GM21390 (cell line): ENCODE results near the gene SNAI1.
"Not testable (repeated sequence)": the region's sequence is repeated elsewhere in the genome, so short reads cannot be mapped to it uniquely, and the experiment has no call there.

Source experiments
- ATAC-seq: cut with Tn5 transposase; IDR thresholded peaks from one replicate; pipeline ENCODE4 v1.9.1; 2021; ENCODE audit not compliant: unreplicated experiment

SNAI1 gene

GRCh38 chr20:49961413-49961812, 21.4 kb upstream of the SNAI1 start:
- no peak for ATAC-seq

- no peak for ATAC-seq
Observed at GRCh38 chr20:49964964-49965780, 17.6 kb upstream of the SNAI1 start.

GRCh38 chr20:49965781-49966305, 16.9 kb upstream of the SNAI1 start:
- ATAC-seq = no peak

- no peak for ATAC-seq
Observed at GRCh38 chr20:49966861-49967260, 15.9 kb upstream of the SNAI1 start.

- no peak for ATAC-seq
Observed at GRCh38 chr20:49969234-49969633, 13.5 kb upstream of the SNAI1 start.

GRCh38 chr20:49969946-49970345, 12.8 kb upstream of the SNAI1 start:
- ATAC-seq = no peak

GRCh38 chr20:49970498-49970897, 12.3 kb upstream of the SNAI1 start:
- ATAC-seq = no peak

- no peak for ATAC-seq
Observed at GRCh38 chr20:49973981-49974380, 8.8 kb upstream of the SNAI1 start.

GRCh38 chr20:49976542-49976941, 6.2 kb upstream of the SNAI1 start:
- no peak for ATAC-seq

GRCh38 chr20:49977740-49978139, 5.0 kb upstream of the SNAI1 start:
- ATAC-seq = not testable (repeated sequence)

GRCh38 chr20:49978685-49979029, 4.1 kb upstream of the SNAI1 start:
- ATAC-seq = no peak

GRCh38 chr20:49979030-49979832, 3.5 kb upstream of the SNAI1 start:
- no peak for ATAC-seq

GRCh38 chr20:49980140-49981008, 2.4 kb upstream of the SNAI1 start:
- ATAC-seq = no peak

- ATAC-seq = no peak
Observed at GRCh38 chr20:49981218-49982071, 1.3 kb upstream of the SNAI1 start.

GRCh38 chr20:49982072-49982345, 771 bp upstream of the SNAI1 start:
- no peak for ATAC-seq

- no peak for ATAC-seq
Observed at GRCh38 chr20:49983123-49983847, 505 bp downstream of the SNAI1 start.

- no peak for ATAC-seq
Observed at GRCh38 chr20:49983848-49984408, 1.1 kb downstream of the SNAI1 start.

- no peak for ATAC-seq
Observed at GRCh38 chr20:49984426-49985153, 1.8 kb downstream of the SNAI1 start.

- ATAC-seq = no peak
Observed at GRCh38 chr20:49985157-49985556, 2.4 kb downstream of the SNAI1 start.
